ENCODE data around the gene DOCK1.

The DOCK1 gene

DNA sequence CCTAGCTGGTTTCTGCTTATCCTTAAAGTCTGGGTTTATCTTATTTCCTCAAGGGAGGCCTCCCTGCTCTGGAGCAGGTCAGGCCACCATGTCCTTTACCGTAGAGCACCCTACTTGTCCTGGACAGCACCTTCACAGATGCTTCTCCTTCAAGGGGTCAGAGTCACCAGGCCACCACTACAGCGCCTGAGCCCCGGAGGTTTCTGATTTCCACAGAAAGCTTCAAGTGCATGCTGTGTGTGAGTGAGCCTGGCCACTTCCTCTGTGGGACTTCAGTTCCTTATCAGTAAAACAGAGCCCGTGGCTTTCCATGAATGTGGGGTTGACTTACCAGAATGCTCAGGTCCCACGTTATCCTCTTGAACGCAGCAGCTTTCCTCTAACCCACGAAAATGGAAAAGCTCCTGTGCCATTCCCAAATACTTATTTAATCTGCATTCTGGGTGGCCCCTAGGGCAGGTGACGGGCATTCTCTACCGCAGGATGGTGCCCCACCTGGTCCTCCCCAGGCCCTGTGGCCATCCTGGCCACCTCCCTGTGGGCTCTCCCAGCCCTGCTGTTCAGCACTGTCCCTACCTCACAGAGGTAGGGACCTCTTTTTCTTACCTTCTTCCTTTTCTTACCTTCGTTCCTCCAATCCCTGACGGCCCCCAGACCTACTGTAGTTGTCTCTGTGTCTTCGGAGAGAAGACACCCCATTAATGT lies 1.4 kb upstream of the DOCK1 start:
- DNase-seq (ENCODE audit: low read depth): no peak
- TF ChIP-seq, protein P1, sequence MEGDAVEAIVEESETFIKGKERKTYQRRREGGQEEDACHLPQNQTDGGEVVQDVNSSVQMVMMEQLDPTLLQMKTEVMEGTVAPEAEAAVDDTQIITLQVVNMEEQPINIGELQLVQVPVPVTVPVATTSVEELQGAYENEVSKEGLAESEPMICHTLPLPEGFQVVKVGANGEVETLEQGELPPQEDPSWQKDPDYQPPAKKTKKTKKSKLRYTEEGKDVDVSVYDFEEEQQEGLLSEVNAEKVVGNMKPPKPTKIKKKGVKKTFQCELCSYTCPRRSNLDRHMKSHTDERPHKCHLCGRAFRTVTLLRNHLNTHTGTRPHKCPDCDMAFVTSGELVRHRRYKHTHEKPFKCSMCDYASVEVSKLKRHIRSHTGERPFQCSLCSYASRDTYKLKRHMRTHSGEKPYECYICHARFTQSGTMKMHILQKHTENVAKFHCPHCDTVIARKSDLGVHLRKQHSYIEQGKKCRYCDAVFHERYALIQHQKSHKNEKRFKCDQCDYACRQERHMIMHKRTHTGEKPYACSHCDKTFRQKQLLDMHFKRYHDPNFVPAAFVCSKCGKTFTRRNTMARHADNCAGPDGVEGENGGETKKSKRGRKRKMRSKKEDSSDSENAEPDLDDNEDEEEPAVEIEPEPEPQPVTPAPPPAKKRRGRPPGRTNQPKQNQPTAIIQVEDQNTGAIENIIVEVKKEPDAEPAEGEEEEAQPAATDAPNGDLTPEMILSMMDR (conservative IDR thresholded peaks at IDR 0.05; ENCODE audit: low read depth, low read length): no peak
- H3K4me3 ChIP-seq (ENCODE audit: low read length): no peak overlapping the region

DNA sequence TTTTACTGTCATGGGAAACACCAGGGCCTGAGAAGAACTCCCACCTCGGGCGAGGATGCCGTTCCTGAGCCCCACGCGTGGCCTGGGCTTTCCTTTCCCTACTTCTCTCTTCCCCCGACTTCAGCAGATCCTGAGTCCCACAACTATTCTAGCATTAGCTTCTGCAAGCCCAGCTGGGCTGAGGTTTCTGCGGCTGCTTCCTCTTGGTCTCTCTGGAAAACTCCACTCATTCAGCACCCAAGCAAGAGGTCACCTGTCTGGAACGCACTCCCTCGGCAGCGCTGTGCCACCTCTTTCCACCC lies 761 bp upstream of the DOCK1 start:
- TF ChIP-seq, protein P1 (conservative IDR thresholded peaks at IDR 0.05; ENCODE audit: low read depth, low read length): no peak
- DNase-seq (ENCODE audit: low read depth): no peak
- H3K4me3 ChIP-seq (ENCODE audit: low read length): peak overlapping the region; percentile 69

DNA sequence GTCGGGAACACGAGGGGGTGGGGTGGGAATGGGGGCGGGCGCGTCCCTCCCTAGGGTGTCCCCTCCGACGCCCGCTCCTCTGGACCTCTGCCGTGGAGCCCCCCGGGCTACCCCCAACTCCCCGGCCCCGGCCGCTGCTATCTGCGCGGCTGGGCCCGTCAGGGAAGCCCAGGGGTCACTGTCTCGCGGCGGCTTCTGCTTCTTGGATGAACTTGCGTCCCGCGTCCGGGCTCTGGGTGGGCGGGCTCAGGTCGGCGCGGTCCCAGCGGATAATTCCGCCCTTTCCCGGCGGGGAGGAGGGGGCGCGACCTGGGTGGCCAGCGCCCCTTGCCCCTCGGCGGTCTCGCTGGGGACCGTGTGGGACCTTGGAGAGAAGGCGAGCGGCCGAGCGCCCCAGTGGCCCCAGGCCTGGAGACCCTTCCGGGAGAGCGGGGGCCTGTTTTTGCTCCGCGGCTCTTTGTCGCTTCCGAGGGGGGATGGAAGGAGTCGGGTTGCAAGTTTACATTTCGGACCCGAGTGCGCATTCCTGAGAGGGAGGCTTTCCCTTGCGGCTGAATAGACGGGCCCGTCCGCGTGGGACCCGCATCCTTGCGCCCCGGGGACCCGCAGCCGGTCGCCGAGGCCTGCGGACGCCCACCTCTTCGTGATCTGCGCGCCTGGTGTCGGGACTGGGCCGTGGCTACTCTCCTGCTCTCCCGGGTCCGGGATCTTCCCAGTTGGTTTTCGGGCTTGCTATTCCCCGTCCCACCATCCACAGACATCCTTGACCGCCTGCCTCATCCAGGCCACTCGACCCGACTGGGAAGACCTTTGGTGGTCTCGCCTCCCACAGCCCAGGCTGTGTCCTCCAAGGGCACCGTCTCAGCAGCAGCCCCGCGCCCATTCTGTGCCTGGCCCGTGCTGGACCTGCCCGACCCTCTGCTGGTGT lies 812 bp downstream of the DOCK1 start:
- peak overlapping the region; percentile 69 for H3K4me3 ChIP-seq (ENCODE audit: low read length)
- TF ChIP-seq, protein P1 (conservative IDR thresholded peaks at IDR 0.05; ENCODE audit: low read depth, low read length): no peak
- no peak for DNase-seq (ENCODE audit: low read depth)

DNA sequence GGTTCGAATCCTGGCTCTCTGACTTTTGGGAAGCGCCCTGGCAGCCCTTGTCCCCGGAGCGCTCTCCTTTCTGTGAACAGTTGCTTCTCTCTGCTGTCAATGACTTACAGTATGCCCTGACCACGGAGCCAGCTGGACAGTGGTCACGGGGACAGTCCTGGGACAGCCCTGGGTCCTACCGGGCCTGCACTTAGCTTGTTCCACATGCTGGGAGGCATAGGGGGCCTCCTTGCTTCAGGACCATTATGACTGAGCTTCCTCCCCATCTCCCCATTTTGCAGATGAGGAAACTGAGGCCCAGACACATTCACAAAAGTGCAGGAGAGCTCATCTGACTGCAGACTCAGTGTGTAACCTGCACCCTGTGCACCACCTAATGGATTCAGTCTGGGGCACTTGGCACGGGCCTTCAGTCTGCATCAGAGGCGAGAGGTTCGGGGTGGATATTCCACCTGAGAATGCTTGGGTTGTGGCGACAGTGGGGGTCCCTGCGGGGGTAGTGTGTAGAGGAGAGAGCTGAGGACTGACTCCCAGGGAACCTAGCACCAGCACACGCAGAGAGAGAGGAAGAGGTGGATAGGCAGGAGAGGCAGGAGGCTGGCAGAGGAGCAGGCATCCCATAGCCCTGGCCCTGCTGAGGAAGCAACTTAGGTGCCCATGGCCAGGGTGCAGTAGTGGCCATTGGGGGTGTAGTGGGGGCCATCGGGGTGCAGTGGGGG lies 1.6 kb downstream of the DOCK1 start:
- DNase-seq (ENCODE audit: low read depth): no peak
- peak overlapping the region; percentile 69 for H3K4me3 ChIP-seq (ENCODE audit: low read length)
- TF ChIP-seq, protein P1 (conservative IDR thresholded peaks at IDR 0.05; ENCODE audit: low read depth, low read length): no peak

DNA sequence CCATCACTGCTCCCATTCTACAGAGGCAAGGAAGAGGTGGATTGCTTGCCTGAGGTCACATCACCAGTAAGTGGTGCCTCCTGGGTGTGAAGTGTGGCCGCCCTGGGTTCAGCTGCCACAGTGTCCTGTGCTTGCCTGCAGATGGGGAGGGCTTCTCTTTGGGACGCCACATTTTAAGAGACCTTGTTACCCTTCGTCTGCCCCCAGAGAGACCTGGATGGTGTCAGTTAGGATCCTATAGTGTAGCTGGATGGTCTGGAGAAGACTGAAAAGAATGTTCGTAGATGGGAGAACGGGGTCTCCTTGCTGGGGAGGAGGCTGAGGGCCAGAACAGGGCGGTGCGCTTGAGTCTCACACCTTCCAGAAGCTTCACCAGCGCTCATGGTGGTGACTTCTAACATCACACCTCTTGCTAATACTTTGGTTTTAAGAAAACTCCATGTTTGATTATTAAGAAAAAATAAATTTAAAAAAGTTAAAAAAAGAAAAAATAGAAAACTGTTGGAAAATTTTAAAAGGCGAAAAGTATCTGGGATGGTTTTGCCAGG lies 2.3 kb downstream of the DOCK1 start:
- no peak for DNase-seq (ENCODE audit: low read depth)
- TF ChIP-seq, protein P1 (conservative IDR thresholded peaks at IDR 0.05; ENCODE audit: low read depth, low read length): peak; percentile 7
- H3K4me3 ChIP-seq (ENCODE audit: low read length): no peak overlapping the region

DNA sequence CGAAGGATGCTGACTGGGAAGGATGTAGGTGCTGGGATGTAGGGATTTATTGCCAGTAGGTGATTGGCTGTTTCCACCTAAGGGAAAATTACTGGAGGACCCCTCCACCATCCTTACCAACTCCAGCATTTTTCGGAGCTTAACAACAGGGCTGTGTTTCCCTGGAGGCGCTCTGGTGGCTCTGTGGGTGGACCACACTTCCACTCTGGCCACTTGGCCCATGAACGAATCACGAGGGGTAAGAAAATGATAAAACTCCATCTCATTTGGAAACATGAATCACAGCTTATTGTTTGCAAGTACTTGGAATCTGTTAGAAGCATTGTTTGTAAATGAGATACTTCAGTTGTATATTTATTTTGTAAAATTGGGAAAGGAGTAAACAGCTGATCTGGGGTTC lies 3.0 kb downstream of the DOCK1 start:
- TF ChIP-seq, protein P1 (conservative IDR thresholded peaks at IDR 0.05; ENCODE audit: low read depth, low read length): no peak
- no peak overlapping the region for H3K4me3 ChIP-seq (ENCODE audit: low read length)
- DNase-seq (ENCODE audit: low read depth): no peak

Measured in retinal pigment epithelial cell (primary cell).